Subcutaneous adipose tissue (tissue), 4 donors: Measurements from ENCODE around the gene MYO1C. TPM values are rescaled to one million over a fixed set of nuclear protein-coding genes. Genes with fewer than 3 reads are reported as not detected.

Source experiments
- CTCF ChIP-seq: fragments of 450-650 bp; IDR thresholded peaks from one replicate; pipeline ENCODE4 v1.5.1; 2016; ENCODE audit warnings: low read depth, mild to moderate bottlenecking, control low read depth, antibody characterized with exemption, moderate library complexity
- total RNA-seq, 4 donors: library from RNA; depleted of rRNA; stranded (reverse); fragments of >200 nt; gene quantifications; one replicate each; pipeline ENCODE4 v1.1.0, GENCODE V29; 2016

The MYO1C gene
- total RNA-seq, 4 donors from 2014 or later = 197 to 575 (median 261) TPM

- no peak for TF ChIP-seq CTCF
These were observed 51.6 kb downstream of the MYO1C start for GRCh38 chr17:1440921-1441320.

- TF ChIP-seq CTCF = no peak
These were observed 53.8 kb downstream of the MYO1C start for GRCh38 chr17:1438593-1439083.

- TF ChIP-seq CTCF = no peak
These were observed 57.2 kb downstream of the MYO1C start for GRCh38 chr17:1435326-1435725.

- TF ChIP-seq CTCF = no peak
These were observed 58.3 kb downstream of the MYO1C start for GRCh38 chr17:1434150-1434549.

GRCh38 chr17:1431631-1432104, 60.8 kb downstream of the MYO1C start:
- no peak for TF ChIP-seq CTCF

GRCh38 chr17:1423456-1424135, 68.9 kb downstream of the MYO1C start:
- no peak for TF ChIP-seq CTCF

GRCh38 chr17:1422885-1423284, 69.6 kb downstream of the MYO1C start:
- no peak for TF ChIP-seq CTCF
